AG10803 (cell line): ENCODE measurements around the gene TJP3.

Experiments used
- DNase-seq: peaks from one replicate; pipeline ENCODE4 v3.0.0; 2010; ENCODE audit warnings: low read depth
- H3K4me3 ChIP-seq: 2 replicates; pipeline ENCODE4 v1.5.1; 2011; ENCODE audit warnings: mild to moderate bottlenecking, low read length, control low read depth
- CTCF ChIP-seq: conservative IDR thresholded peaks from 2 replicates; pipeline ENCODE4 v1.5.1; 2011; ENCODE audit warnings: mild to moderate bottlenecking, low read length, control low read depth, inconsistent platforms

Gene TJP3

GRCh38 chr19:3687774-3688706, 20.1 kb upstream of the TJP3 start:
- no peak overlapping the region for H3K4me3 ChIP-seq
- no peak for DNase-seq
- no peak for TF ChIP-seq CTCF

- no peak for TF ChIP-seq CTCF
These were observed 17.4 kb upstream of the TJP3 start for GRCh38 chr19:3690551-3691371.

GRCh38 chr19:3691372-3691716, 16.8 kb upstream of the TJP3 start:
- H3K4me3 ChIP-seq: no peak overlapping the region
- DNase-seq: no peak
- TF ChIP-seq CTCF: no peak

More at GRCh38 chr19:3690551-3691371, 17.4 kb upstream of the TJP3 start:
- no peak overlapping the region for H3K4me3 ChIP-seq
- DNase-seq: no peak

- DNase-seq: no peak
- no peak overlapping the region for H3K4me3 ChIP-seq
- no peak for TF ChIP-seq CTCF
These were observed 16.5 kb upstream of the TJP3 start for GRCh38 chr19:3691726-3692125.

- TF ChIP-seq CTCF: peak; percentile 54
- no peak for DNase-seq
These were observed 15.8 kb upstream of the TJP3 start for GRCh38 chr19:3692141-3693024.

GRCh38 chr19:3693025-3693925, 14.9 kb upstream of the TJP3 start:
- DNase-seq: no peak
- no peak for TF ChIP-seq CTCF
- H3K4me3 ChIP-seq: no peak overlapping the region

More at GRCh38 chr19:3692141-3693024, 15.8 kb upstream of the TJP3 start:
- no peak overlapping the region for H3K4me3 ChIP-seq
